HG03432 (cell line): ENCODE measurements around the gene TMED1.

ENCODE experiments used
- ATAC-seq: cut with Tn5 transposase; IDR thresholded peaks from one replicate; pipeline ENCODE4 v1.9.1; 2021; ENCODE audit warnings: mild to moderate bottlenecking, moderate library complexity; ENCODE audit not compliant: unreplicated experiment

TMED1 gene

GRCh38 chr19:10835089-10835753 lies 791 bp downstream of the TMED1 start:
- no peak for ATAC-seq

GRCh38 chr19:10832939-10833296 lies 3.1 kb downstream of the TMED1 start:
- no peak for ATAC-seq

GRCh38 chr19:10831987-10832938 lies 3.7 kb downstream of the TMED1 start:
- no peak for ATAC-seq

GRCh38 chr19:10830931-10831779 lies 4.9 kb downstream of the TMED1 start:
- no peak for ATAC-seq

GRCh38 chr19:10830370-10830769 lies 5.6 kb downstream of the TMED1 start:
- ATAC-seq: no peak

GRCh38 chr19:10829967-10830366 lies 6.0 kb downstream of the TMED1 start:
- ATAC-seq: no peak

- ATAC-seq: no peak
Observed at GRCh38 chr19:10828981-10829821, 6.8 kb downstream of the TMED1 start.

GRCh38 chr19:10826846-10827245 lies 9.2 kb downstream of the TMED1 start:
- ATAC-seq: no peak

- ATAC-seq: no peak
Observed at GRCh38 chr19:10826231-10826630, 9.8 kb downstream of the TMED1 start.

- ATAC-seq: no peak
Observed at GRCh38 chr19:10823690-10824089, 12.3 kb downstream of the TMED1 start.

- no peak for ATAC-seq
Observed at GRCh38 chr19:10820173-10820572, 15.8 kb downstream of the TMED1 start.

- ATAC-seq: no peak
Observed at GRCh38 chr19:10819124-10820060, 16.6 kb downstream of the TMED1 start.

GRCh38 chr19:10818301-10819123 lies 17.5 kb downstream of the TMED1 start:
- no peak for ATAC-seq

- ATAC-seq: no peak
Observed at GRCh38 chr19:10817291-10818038, 18.5 kb downstream of the TMED1 start.

- no peak for ATAC-seq
Observed at GRCh38 chr19:10816691-10817090, 19.3 kb downstream of the TMED1 start.

GRCh38 chr19:10815969-10816644 lies 19.9 kb downstream of the TMED1 start:
- ATAC-seq: no peak

GRCh38 chr19:10815007-10815536 lies 20.9 kb downstream of the TMED1 start:
- ATAC-seq: no peak
